GM06990 (cell line): Measurements from ENCODE around the gene OR2T8.

ENCODE experiments used
- DNase-seq: peaks from one replicate; pipeline ENCODE4 v3.0.0-alpha.2; 2011; ENCODE audit not compliant: insufficient read length; ENCODE audit errors: extremely low read depth
- H3K27me3 ChIP-seq: replicated peaks from 2 replicates; pipeline ENCODE4 v1.6.0; 2011; ENCODE audit warnings: low read length; ENCODE audit not compliant: control insufficient read depth, insufficient read depth
- H3K36me3 ChIP-seq: 2 replicates; pipeline ENCODE4 v1.5.1; 2011; ENCODE audit warnings: low read length; ENCODE audit not compliant: control insufficient read depth, insufficient read depth
- H3K4me3 ChIP-seq: replicated peaks from 2 replicates; pipeline ENCODE4 v1.5.1; 2011; ENCODE audit warnings: low read depth, mild to moderate bottlenecking, control low read depth, low read length
- TF ChIP-seq, protein P1 (sequence below): IDR thresholded peaks from 2 replicates; pipeline ENCODE4 v1.5.1; 2011; ENCODE audit warnings: low read length, control low read depth, mild to moderate bottlenecking, inconsistent platforms; ENCODE audit not compliant: insufficient read depth, poor library complexity, severe bottlenecking

The OR2T8 gene, protein sequence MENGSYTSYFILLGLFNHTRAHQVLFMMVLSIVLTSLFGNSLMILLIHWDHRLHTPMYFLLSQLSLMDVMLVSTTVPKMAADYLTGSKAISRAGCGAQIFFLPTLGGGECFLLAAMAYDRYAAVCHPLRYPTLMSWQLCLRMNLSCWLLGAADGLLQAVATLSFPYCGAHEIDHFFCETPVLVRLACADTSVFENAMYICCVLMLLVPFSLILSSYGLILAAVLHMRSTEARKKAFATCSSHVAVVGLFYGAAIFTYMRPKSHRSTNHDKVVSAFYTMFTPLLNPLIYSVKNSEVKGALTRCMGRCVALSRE

DNA sequence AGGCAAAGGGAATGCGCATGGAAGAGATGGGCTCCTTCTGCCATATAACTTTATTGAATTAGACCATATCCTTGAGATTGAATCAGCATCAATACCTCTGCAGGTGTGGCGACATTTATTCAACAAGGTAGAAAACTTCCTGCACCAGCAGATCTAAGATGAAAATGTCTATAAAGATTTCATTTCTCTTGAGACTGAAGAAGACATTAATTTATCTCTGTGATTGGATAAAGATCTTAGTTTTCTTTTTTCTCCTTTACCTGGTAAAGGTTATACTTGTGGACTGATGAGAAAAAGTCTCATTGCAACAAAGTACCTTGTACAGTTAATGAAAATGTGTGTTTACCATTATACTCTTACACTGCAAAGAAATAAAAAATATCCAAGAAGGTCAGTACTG lies at the start of gene OR2T8:
OR2T8 (plus strand) TSS at position 301 of the 400 bp plus-strand sequence. CDS start 766 bp downstream, outside the sequence.
- H3K4me3 ChIP-seq: no peak within 1 kb of the TSS
- no peaks in the 10 kb centered on the region for H3K27me3 ChIP-seq
- no peaks in the 10 kb centered on the region for H3K36me3 ChIP-seq
- TF ChIP-seq, protein P1, sequence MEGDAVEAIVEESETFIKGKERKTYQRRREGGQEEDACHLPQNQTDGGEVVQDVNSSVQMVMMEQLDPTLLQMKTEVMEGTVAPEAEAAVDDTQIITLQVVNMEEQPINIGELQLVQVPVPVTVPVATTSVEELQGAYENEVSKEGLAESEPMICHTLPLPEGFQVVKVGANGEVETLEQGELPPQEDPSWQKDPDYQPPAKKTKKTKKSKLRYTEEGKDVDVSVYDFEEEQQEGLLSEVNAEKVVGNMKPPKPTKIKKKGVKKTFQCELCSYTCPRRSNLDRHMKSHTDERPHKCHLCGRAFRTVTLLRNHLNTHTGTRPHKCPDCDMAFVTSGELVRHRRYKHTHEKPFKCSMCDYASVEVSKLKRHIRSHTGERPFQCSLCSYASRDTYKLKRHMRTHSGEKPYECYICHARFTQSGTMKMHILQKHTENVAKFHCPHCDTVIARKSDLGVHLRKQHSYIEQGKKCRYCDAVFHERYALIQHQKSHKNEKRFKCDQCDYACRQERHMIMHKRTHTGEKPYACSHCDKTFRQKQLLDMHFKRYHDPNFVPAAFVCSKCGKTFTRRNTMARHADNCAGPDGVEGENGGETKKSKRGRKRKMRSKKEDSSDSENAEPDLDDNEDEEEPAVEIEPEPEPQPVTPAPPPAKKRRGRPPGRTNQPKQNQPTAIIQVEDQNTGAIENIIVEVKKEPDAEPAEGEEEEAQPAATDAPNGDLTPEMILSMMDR: no peak
- no peak for DNase-seq

DNA sequence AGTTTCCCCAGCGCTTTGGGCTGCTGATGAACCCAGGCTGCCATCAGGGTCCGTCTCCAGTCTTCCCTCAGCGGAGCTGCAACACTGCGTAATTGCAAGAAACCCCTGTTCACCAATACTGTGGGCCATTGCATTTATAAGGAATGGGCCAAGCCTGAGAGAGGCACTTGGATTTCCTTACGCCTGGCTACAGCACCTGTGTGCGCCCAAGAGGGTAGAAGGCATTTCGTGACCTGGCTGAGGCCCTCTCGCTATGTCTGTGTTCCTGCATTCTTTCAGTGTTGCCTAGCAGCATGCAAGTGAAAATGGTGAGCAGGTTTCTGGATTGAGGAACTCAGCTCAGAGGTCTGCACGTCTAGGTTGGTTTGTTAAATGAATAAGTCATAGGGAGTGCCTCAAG lies 36.7 kb upstream of the OR2T8 start:
- Histone ChIP-seq H3K4me3 (no peak overlapping the region), H3K36me3 (no peaks in the 10 kb centered on the region), H3K27me3 (no peaks in the 10 kb centered on the region)
- TF ChIP-seq, protein P1: no peak
- no peak for DNase-seq

DNA sequence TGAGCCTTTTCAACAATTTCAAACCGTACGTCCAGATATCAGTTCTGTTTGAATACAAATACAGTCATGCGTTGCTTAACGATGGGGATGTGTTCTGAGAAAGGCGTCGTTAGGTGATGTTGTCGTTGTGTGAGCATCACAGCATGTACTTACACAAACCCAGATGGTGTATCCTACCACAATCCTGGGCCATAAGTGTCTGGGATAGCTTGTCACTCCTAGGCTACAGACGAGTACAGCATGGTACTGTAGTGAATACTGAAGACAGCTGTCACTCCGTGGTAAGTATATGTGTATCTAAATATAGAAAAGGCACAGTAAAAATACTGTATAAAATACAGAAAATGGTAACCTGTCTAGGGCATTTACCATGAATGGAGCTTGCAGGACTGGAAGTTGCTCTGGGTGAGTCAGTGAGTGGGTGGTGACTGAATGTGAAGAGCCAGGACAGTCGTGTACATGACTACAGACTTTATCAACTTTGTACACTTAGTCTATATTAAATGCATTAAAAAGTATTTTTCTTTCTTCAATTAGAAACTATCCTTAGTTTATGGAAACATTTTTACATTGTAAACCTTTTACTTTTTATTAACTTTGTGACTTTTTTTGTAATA lies 35.1 kb upstream of the OR2T8 start:
- H3K36me3 ChIP-seq: no peaks in the 10 kb centered on the region
- TF ChIP-seq, protein P1: no peak
- DNase-seq: no peak
- H3K4me3 ChIP-seq: no peak overlapping the region
- no peaks in the 10 kb centered on the region for H3K27me3 ChIP-seq

DNA sequence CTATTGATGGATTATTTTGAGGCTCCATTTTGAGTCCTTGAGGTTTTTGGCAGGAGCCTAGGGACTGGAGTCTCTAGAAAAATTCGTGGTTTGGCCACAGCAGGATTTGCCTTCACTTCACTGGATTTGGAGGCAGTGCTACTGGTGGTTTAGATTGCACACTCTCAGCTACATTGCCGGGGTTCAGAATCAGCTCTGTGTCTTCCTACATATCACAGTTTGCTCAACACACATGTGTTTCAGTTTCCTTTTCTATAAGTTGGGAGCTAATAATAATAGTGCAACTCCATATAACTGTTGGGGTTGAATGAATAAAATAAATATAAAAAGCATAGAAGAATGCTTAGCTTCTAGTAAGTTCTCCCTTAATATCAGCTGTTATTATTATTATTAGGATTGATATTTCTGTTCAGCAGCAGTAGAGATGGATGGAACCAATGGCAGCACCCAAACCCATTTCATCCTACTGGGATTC lies 24.9 kb upstream of the OR2T8 start, which contains the start of gene OR2W3:
OR2W3 (plus strand) TSS at position 425 of the 475 bp plus-strand sequence; CDS start at position 425, 0 bp downstream.
- no peak for DNase-seq
- Histone ChIP-seq H3K27me3 (no peaks in the 10 kb centered on the region), H3K36me3 (no peaks in the 10 kb centered on the region), H3K4me3 (no peak within 1 kb of the TSS)
- TF ChIP-seq, protein P1: no peak

DNA sequence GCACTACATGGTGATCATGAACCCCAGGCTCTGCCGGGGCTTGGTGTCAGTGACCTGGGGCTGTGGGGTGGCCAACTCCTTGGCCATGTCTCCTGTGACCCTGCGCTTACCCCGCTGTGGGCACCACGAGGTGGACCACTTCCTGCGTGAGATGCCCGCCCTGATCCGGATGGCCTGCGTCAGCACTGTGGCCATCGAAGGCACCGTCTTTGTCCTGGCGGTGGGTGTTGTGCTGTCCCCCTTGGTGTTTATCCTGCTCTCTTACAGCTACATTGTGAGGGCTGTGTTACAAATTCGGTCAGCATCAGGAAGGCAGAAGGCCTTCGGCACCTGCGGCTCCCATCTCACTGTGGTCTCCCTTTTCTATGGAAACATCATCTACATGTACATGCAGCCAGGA lies 24.1 kb upstream of the OR2T8 start:
- no peaks in the 10 kb centered on the region for H3K36me3 ChIP-seq
- H3K27me3 ChIP-seq: no peaks in the 10 kb centered on the region
- no peak overlapping the region for H3K4me3 ChIP-seq
- TF ChIP-seq, protein P1: no peak
- DNase-seq: no peak
